ENCODE data around the gene ZNF286A.
"Not testable (repeated sequence)": the region's sequence is repeated elsewhere in the genome, so short reads cannot be mapped to it uniquely, and the experiment has no call there.

- TF ChIP-seq CTCF (IDR thresholded peaks at IDR 0.05); POLR2AphosphoS5 (IDR thresholded peaks at IDR 0.05; ENCODE audit: low read depth, low read length); TCF7L2 (IDR thresholded peaks at IDR 0.05; ENCODE audit: low read depth, low read length); SIN3A (IDR thresholded peaks at IDR 0.05; ENCODE audit: borderline replicate concordance, insufficient read depth, low read depth, low read length): not testable (repeated sequence)
Observed at GRCh38 chr17:15749403-15749802, 49.9 kb downstream of the ZNF286A start.
